Testis (tissue), 3 donors: Measurements from ENCODE around the gene RNF151. TPM values are rescaled to one million over a fixed set of nuclear protein-coding genes. Genes with fewer than 3 reads are reported as not detected.
"Not testable (repeated sequence)": the region's sequence is repeated elsewhere in the genome, so short reads cannot be mapped to it uniquely, and the experiment has no call there.

Experiments
- DNase-seq: peaks from one replicate; pipeline ENCODE4 v3.0.0-alpha.2; 2019
- H3K27ac ChIP-seq, 2 donors: fragments of 200-600 bp; sonication (generic); one replicate each; pipeline ENCODE4 v1.5.1; 2019
- H3K27me3 ChIP-seq: fragments of 200-600 bp; sonication (generic); one replicate; pipeline ENCODE4 v1.5.1; 2019
- H3K36me3 ChIP-seq: fragments of 200-600 bp; sonication (generic); one replicate; pipeline ENCODE4 v1.5.1; 2017; ENCODE audit warnings: low read depth; ENCODE audit errors: missing control alignments
- H3K4me1 ChIP-seq: fragments of 200-600 bp; sonication (generic); one replicate; pipeline ENCODE4 v1.5.1; 2019
- H3K4me3 ChIP-seq, 2 donors: fragments of 200-600 bp; sonication (generic); one replicate each; pipeline ENCODE4 v1.5.1; 2017 to 2019
- H3K9me3 ChIP-seq: fragments of 200-600 bp; sonication (generic); one replicate; pipeline ENCODE4 v1.5.1; 2017
- POLR2A ChIP-seq: fragments of 450-650 bp; IDR thresholded peaks from one replicate; pipeline ENCODE4 v1.6.1; 2017; ENCODE audit warnings: antibody characterized with exemption, mild to moderate bottlenecking, moderate library complexity
- WGBS, 2 donors: methylation state at CpG; one replicate each; pipeline ENCODE4 v1.1.5; 2018; 5-methylcytosine and 5-hydroxymethylcytosine counted together
- intact Hi-C: fragments of 100-400 bp; cut with DNase I; formaldehyde crosslinking; loops from one replicate; pipeline ENCODE4 v1.15.1; 2023; ENCODE audit warnings: low total_unique reads
- polyA plus RNA-seq: library from polyadenylated mRNA; stranded (reverse); fragments of 350-450 nt; fragmentation: Illumina TruSeq; extraction: RNeasy Lipid Tissue Mini Kit (QIAGEN cat#74804); gene quantifications from one replicate; pipeline ENCODE4 v1.2.3, GENCODE V29; 2014; ENCODE audit warnings: low read depth, low replicate concordance; ENCODE audit not compliant: insufficient read depth
- total RNA-seq, 2 donors: library from RNA; depleted of rRNA; stranded (reverse); fragments of >200 nt; gene quantifications; one replicate each; pipeline ENCODE4 v1.2.3, GENCODE V29; 2016
- TF ChIP-seq, protein P1 (sequence below), 3 experiments: fragments of 450-650 bp in 2 of 3; fragments of 200-600 bp in 1 of 3; sonication (generic) in 1 of 3; IDR thresholded peaks; one replicate each; pipeline ENCODE4 v1.5.1; 2016 to 2019; ENCODE audit warnings: antibody characterized with exemption in 3 of 3, mild to moderate bottlenecking in 2 of 3, moderate library complexity in 1 of 3

The RNF151 gene
- total and polyA plus RNA-seq, 3 donors from 2014 or later = 86.7 to 210 (median 153) TPM

DNA sequence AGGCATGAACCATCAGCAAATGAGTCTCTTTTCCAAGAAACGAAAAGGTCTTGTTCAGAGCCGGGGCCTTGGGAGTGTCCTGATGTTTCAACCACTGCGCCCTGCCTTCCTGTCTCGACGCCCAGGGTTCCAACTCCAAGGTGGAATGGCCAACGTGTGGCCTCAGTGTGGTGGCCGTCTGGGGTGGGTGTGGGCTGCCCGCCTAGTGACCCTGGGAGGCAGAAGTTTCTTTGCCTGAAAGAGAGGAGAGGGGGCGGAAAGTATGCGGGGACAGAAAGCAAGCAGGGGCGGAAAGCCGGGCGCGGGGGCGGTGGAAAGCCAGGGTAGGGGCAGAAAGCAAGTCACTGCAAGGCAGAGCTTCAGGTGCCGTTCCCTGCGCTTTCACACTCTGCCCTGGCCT, 27.7 kb upstream of the RNF151 start:
- Histone ChIP-seq H3K36me3 (no peaks in the 10 kb centered on the region), H3K27me3 (no peaks in the 10 kb centered on the region), H3K9me3 (no peaks in the 10 kb centered on the region), H3K27ac (no peak overlapping the region), H3K4me3 (no peak overlapping the region), H3K4me1 (peaks cover 16% of the 10 kb centered on the region)
- DNase-seq = no peak
- intact Hi-C loops = no loop called here
- TF ChIP-seq, protein P1, sequence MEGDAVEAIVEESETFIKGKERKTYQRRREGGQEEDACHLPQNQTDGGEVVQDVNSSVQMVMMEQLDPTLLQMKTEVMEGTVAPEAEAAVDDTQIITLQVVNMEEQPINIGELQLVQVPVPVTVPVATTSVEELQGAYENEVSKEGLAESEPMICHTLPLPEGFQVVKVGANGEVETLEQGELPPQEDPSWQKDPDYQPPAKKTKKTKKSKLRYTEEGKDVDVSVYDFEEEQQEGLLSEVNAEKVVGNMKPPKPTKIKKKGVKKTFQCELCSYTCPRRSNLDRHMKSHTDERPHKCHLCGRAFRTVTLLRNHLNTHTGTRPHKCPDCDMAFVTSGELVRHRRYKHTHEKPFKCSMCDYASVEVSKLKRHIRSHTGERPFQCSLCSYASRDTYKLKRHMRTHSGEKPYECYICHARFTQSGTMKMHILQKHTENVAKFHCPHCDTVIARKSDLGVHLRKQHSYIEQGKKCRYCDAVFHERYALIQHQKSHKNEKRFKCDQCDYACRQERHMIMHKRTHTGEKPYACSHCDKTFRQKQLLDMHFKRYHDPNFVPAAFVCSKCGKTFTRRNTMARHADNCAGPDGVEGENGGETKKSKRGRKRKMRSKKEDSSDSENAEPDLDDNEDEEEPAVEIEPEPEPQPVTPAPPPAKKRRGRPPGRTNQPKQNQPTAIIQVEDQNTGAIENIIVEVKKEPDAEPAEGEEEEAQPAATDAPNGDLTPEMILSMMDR (IDR thresholded peaks at IDR 0.05) = no peak
- TF ChIP-seq POLR2A = no peak
- 92 to 96% methylated on average over 17 of the region's 17 CpGs for WGBS, 2 donors

DNA sequence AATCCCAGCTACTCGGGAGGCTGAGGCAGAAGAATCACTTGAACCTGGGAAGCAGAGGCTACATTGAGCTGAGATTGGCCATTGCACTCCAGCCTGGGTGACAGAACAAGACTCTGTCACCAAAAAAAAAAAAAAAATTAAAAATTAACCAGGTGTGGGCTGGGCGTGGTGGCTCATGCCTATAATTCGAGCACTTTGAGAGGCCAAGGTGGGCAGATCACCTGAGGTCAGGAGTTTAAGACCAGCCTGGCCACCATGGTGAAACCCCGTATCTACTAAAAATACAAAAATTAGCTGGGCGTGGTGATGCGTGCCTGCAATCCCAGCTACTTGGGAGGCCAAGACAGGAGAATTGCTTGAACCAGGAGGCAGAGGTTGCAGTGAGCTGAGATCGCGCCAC, 26.8 kb upstream of the RNF151 start:
- H3K4me3 ChIP-seq, H3K27ac ChIP-seq, H3K9me3 ChIP-seq, H3K27me3 ChIP-seq, DNase-seq, H3K36me3 ChIP-seq, intact Hi-C loops: not testable (repeated sequence)
- H3K4me1 ChIP-seq = peaks cover 16% of the 10 kb centered on the region
- 96 to 97% methylated on average over 8 of the region's 8 CpGs for WGBS, 2 donors

DNA sequence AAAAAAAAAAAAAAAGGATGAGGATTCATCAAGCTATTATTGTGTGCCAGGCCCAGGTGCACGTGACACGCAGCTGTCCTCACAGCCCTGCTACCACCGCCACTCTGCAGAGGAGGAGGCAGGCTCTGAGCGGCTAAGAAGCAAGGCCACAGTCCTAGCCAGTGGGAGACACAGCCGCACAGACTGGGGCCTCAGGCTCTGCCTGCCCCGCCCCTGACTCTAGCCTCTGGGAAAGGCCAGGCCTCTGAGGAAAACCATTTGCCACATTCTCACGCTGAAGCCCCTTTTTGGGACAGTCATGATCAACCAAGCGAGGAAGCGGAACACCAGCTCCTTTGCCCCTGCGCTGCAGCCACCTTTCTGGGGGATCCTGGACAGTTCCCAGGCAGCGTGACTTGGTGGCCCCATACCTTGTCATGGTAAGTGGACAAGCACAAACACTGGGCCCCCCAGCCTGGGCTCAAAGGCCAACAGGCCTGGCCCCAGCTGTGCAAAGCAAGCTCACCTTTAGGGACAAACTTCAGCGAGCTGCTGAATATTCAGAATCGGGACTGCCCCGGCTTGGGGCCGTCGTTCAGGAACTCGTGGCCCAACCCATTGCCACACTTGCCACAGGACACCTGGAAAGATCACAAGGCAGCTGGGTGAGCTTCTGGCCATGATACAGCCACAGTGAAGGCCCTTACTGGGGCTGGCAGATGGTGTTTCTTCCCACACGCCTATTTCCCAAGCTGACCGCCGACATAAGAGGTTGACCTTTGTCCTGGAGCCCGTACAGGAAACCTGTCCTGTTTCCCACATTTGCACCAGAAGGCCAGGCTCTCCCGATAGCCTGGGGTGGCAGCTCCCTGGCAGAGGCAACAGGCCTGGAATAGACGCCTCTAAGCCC, 26.1 kb upstream of the RNF151 start:
- Histone ChIP-seq H3K9me3 (no peaks in the 10 kb centered on the region), H3K4me3 (no peak overlapping the region), H3K27me3 (no peaks in the 10 kb centered on the region), H3K27ac (no peak overlapping the region), H3K4me1 (peaks cover 16% of the 10 kb centered on the region), H3K36me3 (no peaks in the 10 kb centered on the region)
- no peak for TF ChIP-seq POLR2A
- TF ChIP-seq, protein P1 (IDR thresholded peaks at IDR 0.05) = no peak
- 93 to 94% methylated on average over 22 to 23 of the region's 23 CpGs for WGBS, 2 donors
- DNase-seq = no peak
- intact Hi-C loops = no loop called here

DNA sequence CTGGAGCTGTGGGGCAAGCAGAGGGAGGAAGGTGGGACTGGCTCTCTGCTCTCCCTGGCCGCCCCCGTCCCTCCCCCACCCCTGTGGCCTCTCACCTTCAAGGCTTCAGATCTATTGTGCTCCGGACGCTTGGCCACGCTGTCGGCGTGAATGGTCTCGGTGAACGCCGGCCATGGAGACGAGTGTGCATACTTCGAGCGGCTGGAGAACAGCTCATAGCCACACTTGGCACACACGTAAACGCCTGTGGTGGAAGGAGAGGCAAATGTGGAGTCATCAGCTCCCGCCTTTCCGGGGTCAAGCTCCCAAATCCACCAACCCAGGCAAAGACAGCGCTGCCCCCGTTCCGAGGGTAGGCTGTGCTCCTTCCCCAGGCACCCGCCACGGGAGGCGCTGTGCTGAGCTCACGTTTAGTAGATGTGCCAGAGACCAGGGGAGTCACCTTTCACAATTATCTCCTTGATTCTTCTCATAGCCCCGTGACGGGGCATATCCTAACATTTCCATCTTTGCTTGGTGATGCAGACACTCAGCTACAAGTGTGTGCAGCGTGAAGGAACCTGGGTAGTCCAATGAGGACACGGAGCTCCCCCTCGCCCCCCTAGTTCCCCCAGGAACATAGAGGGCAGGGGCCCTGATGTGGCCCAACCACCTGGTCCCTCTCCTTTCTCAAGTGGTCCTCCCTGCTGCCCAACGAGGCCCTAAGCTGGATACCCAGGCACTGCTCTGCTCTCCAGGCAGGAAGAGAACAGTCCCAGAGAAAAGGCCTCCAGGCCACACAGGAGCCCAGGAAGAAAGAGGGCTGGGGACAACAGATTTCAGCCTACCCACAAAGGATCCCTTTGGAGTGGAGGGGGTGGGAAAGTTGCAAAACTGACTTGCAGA, 25.3 kb upstream of the RNF151 start:
- no peak for DNase-seq
- Histone ChIP-seq H3K4me1 (peaks cover 16% of the 10 kb centered on the region), H3K36me3 (no peaks in the 10 kb centered on the region), H3K27me3 (no peaks in the 10 kb centered on the region), H3K4me3 (no peak overlapping the region), H3K27ac (no peak overlapping the region), H3K9me3 (no peaks in the 10 kb centered on the region)
- TF ChIP-seq, protein P1 (IDR thresholded peaks at IDR 0.05) = no peak
- no peak for TF ChIP-seq POLR2A
- intact Hi-C loops = no loop called here
- 90 to 92% methylated on average over 30 of the region's 30 CpGs for WGBS, 2 donors
